Stimulated activated CD4-positive, alpha-beta T cell treated with anti-CD3 and anti-CD28 coated beads, Interleukin-15, amount 100 ng/mL, for 24 hours (primary cell): ENCODE results near the gene LY9.
"Not testable (repeated sequence)": the region's sequence is repeated elsewhere in the genome, so short reads cannot be mapped to it uniquely, and the experiment has no call there.

Experiments used
- DNase-seq: peaks from one replicate; pipeline ENCODE4 v3.0.0-alpha.2; 2020

Gene LY9

DNA sequence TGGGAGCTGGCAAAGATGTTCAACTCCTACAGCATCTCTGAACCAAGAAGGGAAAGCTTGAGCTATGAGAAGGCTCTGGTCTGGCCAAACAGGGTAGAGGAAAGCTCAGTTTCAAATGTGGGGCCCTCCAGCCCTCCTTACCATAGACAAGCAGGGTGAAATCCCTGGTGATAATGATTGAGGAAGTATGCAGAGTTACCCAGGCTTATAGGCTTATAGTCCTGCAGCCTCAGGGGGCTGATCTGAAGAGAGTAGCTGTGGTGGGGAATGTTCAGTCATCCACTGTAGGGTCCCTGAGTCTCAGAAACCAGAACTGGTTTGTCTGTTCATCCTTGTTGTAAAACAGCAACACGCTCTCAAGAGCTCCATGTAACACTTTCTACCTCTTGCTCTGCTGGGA is 19.8 kb upstream of the LY9 start:
- DNase-seq, result no peak

GRCh38 chr1:160777486-160778089 is 18.4 kb upstream of the LY9 start:
- peak; percentile 59 for DNase-seq

- DNase-seq, result no peak
These were observed 17.0 kb upstream of the LY9 start for GRCh38 chr1:160778976-160779375.

- DNase-seq, result peak; percentile 69
These were observed 16.2 kb upstream of the LY9 start for GRCh38 chr1:160779626-160780397.

DNA sequence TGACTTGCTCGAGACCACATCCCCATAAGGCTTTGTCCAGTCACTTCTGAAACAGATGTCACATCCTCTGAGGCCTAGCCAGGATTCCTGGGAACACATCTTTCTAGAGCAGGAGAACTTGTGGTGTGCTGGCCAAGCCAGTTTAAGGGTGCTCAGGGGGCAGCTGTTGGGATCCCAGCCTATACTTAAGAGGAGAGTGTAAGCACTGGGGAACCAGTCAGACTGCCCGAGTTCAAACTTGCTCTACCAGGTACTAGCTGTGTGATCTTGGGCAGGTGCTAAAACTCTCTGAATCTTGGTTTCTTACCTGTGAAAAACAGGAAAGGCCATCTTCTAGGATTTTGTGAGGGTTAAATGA is 15.6 kb upstream of the LY9 start:
- DNase-seq, result no peak

- DNase-seq, result no peak
These were observed 14.7 kb upstream of the LY9 start for GRCh38 chr1:160781186-160781766.

GRCh38 chr1:160781914-160782689 is 13.9 kb upstream of the LY9 start:
- DNase-seq, result peak; percentile 34

DNA sequence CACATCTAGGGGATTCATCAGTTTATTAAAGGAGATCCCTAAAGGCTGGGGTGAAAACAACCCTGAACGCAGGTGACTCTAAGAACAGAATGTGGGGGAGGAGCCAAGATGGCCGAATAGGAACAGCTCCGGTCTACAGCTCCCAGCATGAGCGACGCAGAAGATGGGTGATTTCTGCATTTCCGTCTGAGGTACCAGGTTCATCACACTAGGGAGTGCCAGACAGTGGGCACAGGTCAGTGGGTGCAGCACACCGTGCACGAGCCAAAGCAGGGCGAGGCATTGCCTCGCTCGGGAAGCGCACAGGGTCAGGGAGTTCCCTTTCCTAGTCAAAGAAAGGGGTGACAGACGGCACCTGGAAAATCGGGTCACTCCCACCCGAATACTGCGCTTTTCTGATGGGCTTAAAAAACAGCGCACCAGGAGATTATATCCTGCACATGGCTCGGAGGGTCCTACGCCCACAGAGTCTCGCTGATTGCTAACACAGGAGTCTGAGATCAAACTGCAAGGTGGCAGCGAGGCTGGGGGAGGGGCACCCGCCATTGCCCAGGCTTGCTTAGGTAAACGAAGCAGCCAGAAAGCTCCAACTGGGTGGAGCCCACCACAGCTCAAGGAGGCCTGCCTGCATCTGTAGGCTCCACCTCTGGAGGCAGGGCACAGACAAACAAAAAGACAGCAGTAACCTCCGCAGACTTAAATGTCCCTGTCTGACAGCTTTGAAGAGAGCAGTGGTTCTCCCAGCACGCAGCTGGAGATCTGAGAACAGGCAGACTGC is 12.8 kb upstream of the LY9 start:
- not testable (repeated sequence) for DNase-seq

GRCh38 chr1:160789051-160789701 is 6.8 kb upstream of the LY9 start:
- DNase-seq, result no peak

DNA sequence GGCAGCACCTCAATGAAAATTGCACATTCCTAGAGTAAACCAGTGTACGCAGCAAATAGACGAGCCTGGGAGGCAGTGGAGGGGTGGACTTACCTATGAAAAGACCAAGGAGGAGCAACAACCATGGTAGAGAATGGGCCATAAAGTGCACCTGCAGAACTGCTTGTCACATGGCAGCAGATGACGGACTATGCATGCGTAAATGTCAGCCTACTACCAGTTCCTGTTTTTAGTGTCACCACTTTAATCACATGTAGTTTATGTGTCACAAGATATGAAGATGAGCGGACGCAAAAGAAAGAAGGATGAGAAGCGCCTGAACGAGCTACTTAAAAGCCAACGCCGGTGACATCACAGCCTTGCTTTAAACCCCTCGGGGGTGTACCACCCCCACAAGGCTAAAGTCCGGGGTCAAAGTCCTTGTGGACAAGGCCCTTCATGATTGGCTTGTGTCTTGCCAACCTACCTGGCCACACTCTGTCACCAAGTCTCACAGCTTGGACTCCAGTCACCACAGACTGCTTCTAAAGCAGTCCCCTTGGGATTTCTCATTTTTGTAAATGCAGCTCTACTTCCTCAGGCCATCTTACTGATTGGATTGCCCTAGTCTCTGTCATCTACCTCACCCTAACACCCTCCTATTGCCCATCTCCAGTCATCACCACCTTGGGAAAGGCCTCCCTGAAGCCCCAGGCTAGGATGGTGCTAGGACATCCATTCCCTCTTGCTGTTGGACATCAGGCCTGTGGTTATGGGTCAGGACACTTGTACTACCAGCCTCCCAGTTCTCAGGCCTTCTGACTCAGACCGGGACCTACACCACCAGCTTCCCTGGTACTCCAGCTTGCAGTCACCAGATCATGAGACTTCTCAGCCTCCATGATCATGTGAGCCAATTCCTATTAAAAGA is 6.0 kb upstream of the LY9 start:
- DNase-seq, result no peak

DNA sequence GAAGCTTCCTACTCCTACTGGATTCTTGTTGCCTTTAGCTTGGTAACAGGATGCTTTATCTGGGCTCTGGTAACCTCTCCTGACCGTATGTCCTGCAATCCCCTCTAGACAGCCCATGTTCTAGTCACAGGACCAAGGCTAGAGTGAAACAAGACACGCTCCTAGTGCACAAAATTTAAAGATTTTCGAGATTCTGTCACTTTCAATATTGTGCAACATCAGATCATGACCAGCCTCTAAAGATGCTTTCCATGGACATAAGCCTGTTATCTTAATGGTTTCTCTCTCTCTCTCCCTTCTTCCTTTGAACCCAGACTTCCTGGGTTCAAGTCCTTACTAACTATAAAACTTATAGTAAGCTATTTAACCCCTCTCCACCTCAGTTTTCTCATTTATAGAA is 1.6 kb upstream of the LY9 start:
- DNase-seq, result no peak

DNA sequence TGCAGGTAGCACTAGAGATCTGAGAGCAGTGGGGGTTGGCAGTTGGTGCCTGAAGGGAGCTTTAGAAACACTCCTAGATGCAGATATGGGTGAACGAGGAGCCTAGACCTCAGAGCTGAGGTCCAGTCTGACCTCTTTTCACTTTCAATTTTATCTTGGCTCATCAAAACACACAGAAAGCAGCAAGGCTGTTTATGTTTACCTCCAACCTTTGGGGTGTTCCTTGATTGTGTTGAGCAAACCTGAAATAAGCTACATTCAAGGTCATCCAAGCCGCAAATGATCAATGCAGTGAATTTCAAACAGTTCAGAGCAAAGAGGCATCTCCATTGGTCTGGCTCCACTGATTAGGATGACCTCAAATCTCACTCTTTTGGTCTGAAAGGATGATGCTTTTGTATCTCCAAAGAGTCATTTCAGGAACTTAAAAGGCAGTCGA is 1.3 kb downstream of the LY9 start:
- no peak for DNase-seq

- DNase-seq, result peak; percentile 70
These were observed 1.9 kb downstream of the LY9 start for GRCh38 chr1:160797861-160798273.

GRCh38 chr1:160798439-160798838 is 2.5 kb downstream of the LY9 start:
- DNase-seq, result no peak

DNA sequence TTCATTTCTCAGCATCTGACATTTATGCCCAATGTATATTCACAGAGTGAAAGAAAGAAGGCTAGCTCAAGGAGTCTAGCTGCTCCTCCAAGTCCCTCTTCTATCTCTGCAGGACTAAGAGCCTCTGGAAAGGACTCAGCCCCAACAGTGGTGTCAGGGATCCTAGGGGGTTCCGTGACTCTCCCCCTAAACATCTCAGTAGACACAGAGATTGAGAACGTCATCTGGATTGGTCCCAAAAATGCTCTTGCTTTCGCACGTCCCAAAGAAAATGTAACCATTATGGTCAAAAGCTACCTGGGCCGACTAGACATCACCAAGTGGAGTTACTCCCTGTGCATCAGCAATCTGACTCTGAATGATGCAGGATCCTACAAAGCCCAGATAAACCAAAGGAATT is 3.7 kb downstream of the LY9 start:
- no peak for DNase-seq

DNA sequence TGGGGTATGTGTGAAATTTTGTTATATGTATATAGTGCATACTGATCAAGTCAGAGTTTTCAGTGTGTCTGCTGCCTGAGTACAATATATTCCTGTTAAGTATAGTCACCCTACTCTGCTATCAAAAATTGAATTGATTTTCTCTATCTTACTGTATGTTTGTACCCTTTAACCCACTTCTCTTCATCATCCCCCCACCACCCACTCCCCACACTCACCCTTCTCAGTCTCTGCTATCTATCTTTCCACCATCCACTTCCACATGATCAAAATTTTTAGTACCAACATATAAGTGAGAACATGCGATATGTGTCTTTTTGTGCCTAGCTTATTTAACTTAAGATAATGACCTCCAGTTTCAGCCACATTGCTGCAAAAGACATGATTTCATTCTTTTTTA is 4.2 kb downstream of the LY9 start:
- DNase-seq, result peak; percentile 56

GRCh38 chr1:160800645-160801408 is 4.9 kb downstream of the LY9 start:
- DNase-seq, result no peak

- DNase-seq, result no peak
These were observed 6.0 kb downstream of the LY9 start for GRCh38 chr1:160801836-160802580.

GRCh38 chr1:160806109-160806665 is 10.2 kb downstream of the LY9 start:
- no peak for DNase-seq
